HG03439 (cell line): ENCODE data around the gene GPX7.
"Not testable (repeated sequence)": the region's sequence is repeated elsewhere in the genome, so short reads cannot be mapped to it uniquely, and the experiment has no call there.

ENCODE experiments used
- ATAC-seq: cut with Tn5 transposase; IDR thresholded peaks from one replicate; pipeline ENCODE4 v1.9.1; 2021; ENCODE audit warnings: mild to moderate bottlenecking, moderate library complexity; ENCODE audit not compliant: unreplicated experiment

GPX7 gene

DNA sequence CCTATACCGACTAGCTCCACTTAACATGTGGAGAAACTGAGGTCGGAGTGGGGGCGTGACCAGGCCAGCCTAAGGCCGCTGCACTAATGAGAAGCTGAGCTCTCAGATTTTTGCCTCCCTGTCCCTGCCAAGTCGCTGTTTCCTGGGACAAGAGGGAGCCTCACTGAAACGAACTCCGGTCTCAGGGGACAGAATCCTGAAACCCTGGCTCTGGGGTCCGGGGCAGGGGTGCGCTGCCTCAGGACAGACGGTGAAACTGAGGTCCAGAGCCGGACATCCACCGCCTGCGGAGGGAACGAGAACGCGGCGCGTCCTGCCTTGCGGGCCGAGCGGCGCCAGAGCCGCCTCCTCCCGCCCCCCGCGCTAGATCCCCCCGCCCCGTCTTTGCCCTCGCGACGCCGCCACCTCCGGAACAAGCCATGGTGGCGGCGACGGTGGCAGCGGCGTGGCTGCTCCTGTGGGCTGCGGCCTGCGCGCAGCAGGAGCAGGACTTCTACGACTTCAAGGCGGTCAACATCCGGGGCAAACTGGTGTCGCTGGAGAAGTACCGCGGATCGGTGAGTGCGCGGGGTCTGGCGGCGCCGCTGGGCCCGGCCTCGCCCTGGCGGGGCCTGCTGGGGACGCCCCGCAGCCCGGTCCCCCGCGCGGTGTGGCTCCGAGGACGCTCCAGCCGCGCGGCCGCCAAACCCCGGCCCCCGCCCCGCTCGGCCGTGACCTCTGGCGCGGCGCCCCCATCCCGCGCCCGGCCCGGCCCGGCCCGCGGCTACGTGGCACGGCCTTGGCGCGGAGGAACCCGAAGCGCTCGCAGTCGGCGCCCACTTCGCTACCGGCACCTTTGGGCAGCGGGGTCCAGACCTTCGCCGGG lies at the start of gene GPX7:
TSS of gene GPX7 (plus strand) at position 381 of the 865 bp plus-strand sequence. CDS start at position 420, 39 bp downstream.
- no peak for ATAC-seq

DNA sequence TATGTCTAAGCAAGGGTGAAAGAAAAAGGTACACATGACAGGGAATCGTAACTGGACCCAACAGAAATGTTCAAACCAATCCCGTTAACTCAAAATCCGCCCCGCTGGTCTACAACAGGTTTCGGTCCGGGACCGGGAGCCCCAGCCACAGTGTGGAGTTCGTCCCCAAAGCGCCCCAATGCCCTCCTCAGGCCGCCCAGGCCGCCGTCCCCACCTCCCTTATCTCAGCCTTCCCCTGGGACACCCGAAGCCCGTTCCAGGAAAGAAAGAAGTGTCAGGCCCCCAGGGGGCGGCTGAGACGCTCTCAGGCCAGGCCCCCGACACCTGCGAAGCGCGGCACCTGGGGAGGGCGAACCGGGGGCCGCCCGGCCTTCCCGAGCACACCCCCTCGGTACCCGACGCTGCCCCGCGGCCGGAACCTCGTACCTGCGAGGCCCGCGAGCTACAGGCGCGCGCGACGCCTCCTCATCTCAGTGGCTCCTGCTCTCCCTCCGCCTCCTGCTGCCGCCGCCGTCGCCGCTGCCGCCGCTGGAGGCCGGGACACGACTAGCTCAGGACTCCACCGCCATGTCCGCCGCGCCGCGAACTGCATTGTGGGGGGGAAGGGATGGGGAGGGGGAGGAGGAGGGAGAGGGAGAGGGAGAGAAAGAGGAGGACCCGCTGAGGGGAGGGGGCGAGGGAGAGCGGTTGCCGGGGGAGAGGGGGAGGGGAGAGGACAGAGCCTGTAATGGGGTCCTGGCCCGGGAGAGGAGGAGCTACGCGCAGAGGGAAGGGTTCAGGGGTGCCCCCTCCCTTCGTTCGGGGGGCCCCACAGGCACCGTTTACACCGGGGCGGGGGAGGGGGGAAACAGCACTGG lies 49.4 kb upstream of the GPX7 start, which contains the start of gene TUT4:
TSS of gene TUT4 (minus strand) at position 588 of the 857 bp plus-strand sequence. CDS start 26,812 bp downstream, outside the sequence.
- peak; percentile 37 for ATAC-seq

DNA sequence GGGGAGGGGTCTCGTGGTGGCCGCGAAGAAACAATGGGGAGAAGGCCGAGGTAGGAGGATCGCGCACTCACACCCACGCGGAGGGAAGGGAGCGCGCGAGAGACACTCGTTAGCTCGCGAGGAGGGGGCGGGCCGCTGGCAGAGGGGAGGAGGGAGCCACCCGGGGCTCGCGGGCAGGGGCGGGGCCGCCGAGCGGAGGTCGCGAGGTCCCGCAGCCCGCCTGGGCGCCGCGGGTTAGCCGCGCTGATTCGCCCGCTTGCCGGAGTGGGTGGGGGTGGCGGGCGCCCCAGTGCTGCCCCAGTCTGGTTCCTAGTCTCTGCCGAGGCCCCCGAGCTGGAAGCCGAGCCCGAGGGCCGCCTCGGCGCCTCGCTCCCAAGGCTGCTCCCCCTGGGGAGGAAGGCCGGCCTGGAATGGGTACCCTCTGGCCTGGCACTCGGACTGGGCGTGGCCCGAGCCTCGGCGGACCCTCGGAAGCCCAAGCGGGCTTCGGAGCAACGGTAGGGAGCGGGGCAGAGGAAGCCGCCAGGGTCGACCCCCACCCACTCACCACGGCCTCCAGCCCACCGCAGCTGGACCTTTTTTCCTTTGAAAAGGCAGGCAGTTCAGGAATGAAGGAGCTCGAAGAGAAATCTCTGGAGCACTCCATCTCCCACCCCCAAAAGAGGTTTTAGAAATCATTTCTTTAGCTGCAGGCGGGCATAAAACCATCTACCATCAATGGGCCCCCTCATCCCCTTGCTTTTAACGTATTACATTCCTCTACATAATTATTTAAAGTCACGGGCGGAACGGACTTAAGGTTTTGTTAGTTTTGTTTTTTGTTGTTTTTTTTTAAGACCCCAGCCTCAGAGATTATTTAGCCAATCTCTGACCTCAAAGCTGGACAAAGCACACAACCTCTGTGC lies 48.6 kb upstream of the GPX7 start:
- ATAC-seq = peak; percentile 57

DNA sequence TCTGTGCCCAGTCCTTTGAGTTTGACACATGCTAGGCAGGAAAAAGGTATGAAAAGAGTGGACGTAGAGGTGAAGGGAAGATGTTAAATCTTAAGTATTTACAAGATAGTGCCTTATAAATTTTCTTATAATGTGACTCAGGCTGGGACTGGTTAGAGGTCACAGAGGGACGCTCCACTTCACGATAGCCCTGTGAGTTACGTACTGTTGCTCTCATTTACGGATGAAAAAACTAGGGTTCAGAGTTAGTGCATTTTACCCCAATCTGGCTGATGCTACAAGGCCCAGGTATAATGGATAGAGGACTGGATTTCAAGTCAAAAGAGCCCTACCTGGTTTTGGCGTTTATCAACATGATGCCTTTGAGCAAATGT lies 47.9 kb upstream of the GPX7 start:
- no peak for ATAC-seq

DNA sequence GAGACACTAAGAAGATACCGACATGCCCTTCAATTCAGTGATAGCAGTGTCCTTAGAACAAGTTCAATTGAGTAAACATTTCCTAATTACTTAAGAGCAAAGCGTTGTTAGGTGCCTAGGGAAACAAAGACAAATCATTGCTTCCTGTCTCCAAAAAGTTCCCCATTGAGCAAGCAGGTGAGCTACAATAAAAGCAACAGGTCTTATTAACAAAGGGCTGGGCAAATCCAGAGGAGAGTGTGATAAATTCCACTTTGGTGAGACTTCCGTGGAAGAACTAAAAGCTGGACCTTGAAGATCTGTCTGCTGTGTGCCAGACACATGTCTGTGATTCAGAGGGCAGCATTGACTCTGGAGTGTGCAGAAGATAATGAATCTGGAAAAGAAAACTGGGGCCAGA lies 47.4 kb upstream of the GPX7 start:
- ATAC-seq = no peak

DNA sequence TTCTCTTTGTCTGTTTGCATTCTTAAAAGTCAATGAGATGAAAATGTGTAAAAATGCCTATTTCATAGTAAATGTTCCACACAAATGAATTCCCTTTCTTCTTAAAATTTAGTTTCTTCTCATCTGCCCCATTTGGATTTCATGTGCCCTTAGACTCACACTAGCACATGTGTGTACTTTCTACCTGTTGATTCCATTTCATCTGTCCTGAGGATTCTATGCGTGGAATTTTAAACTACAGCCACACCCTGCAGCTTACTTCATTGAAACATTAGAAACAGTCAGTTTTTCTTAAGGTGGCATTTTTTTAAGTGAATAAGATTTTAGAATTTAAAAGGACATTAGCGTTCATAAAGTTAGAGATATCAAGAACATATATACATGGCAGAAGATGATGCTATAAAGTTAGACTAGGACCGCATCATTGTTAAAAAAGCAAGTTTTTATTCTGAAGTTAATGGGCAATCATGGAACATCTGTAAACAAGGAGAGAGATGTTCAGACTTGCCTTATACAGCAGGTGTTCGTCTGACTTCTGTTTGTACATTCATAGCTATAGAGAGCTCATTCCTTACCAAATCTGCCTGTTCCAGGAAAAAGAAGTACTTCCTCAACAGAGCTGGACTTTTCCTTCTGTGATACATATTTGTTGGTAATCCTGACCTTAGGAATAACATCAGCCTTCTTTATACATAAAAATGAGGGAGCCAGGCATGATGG lies 45.4 kb upstream of the GPX7 start:
- ATAC-seq = no peak

DNA sequence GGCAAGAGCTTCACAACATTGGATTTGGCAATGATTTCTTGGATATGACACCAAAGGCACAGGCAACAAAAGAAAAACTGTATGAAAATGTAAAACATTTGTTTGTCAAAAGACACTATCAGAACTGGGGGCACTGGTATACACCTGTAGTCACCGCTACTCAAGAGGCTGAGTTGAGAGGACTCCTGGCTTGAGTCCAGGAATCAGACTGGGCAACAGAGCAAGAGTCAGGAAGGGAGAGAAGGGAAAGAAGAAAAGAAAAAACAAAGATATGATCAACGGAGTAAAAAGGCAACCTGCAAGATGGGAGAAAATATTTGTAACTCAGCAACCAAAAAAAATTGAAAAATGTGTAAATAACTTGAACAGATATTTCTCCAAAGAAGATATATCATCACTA lies 43.2 kb upstream of the GPX7 start:
- no peak for ATAC-seq

DNA sequence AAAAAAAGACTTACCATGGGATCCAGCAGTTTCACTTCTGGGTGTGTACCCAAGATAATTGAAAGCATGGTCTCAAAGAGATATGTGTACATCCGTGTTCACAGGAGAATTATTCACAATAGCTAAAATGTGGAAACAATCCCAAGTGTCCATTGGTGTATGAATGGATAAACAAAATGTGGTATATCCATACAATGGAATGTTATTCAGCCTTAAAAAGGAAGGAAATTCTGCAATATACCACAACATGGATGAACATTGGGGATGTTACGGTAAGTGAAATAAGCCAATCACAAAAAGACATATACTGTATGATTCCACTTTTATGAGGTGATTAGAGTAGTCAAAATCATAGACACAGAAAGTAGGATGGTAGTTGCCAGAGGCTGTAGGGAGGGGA lies 42.3 kb upstream of the GPX7 start:
- no peak for ATAC-seq

DNA sequence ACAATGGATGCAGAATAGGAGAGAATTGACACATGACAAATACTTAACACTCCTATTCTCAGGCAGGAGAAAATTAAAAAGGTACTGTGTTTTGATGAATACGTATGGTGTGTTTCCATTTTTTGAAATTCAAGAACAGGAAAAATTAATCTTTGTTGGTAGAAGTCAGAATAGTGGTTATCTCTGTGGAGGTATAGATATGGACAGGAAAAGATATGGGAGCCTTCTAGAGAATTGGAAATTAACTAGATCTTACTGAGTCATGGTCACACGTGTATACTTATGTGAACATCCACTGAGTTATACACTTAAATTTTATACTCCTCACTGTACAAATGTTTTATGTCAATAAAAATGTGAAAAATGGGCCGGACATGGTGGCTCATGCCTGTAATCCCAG lies 39.4 kb upstream of the GPX7 start:
- ATAC-seq = no peak

DNA sequence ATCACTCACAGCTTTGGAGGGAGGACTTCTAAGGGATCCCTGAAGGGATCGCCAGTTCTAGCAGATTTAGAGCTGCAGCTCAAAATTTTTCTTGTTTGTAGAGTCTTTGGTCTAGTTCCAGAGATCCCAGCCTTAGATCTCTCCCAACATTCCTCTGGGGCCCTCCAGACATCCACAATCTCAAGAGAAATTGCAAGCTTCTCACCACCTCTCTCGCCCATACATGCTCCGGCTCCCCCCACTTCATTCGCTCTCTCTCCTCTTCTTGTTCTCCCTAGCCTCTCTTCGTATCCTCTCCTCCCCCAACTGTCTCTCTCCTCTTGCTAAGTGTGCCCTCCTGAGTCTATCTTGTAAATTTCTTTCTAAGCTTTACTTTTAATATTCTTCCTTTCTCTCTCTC lies 34.2 kb upstream of the GPX7 start:
- ATAC-seq = no peak

DNA sequence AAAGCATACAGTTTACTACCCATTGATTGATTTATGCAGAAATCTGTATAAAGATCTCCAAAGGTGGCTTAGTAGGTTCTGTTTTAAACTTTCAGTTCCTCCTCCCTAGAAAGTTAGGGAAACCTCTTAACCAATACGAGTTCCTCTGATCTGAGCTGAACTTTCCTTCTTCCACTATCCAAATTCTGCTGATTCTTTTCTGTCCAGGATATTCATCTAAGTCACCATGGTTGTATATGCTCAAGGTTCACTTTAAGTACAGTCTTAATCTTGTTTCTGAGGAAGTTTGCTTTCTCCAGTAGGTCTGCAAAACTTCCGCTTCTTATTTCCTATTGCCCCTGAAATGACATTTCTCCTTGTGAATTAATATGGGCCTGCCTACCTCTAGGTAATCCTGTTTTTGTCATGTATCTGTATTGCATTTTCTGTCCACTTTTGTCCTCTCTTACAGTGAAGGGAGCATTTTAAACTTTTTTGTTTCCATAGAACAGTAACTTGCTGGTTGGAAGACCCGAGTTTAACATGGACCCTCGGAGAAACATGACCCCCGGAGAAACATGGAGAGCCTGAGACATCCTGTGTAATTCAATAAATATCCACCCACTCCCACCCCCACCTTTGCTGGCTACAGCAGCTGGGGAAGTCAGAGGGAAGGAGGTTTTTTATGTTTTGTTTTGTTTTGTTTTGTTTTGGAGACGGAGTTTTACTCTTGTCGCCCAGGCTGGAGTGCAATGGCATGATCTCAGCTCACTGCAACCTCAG lies 32.5 kb upstream of the GPX7 start:
- no peak for ATAC-seq

DNA sequence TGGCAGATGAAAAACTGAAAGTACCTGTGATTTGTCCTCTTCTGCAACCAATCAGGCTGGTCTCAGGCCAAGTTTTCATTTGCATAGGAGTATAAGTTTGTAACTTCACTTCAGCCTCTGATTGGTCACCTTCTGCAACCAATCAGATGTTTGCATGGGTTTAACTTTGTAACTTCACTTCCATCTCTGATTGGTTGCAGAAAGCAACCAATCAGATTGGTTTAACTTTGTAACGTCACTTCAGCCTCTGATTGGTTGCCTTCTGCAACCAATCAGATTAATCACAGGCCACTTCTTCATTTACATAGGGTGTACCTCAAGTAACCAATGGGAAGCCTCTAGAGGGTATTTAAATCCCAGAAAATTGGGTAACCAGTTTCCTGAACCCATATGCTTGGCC lies 30.4 kb upstream of the GPX7 start:
- ATAC-seq = no peak

DNA sequence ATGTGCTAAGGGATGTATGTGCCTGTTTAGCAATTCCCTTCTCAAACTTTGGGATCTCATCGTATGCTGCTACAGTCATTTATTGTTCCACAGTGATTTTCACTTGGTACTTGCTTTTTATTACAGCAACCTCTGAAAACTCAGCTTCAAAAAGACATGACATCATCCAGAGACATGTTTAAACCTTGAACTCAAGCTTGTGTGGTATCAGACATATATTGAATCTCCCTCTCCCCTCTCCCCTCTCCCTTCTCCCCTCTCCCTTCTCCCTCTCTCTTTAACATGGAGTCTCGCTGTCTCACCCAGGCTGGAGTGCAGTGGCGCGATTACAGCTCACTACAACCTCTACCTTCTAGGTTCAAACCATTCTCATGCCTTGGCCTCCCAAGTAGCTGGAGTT lies 29.8 kb upstream of the GPX7 start:
- ATAC-seq = no peak

DNA sequence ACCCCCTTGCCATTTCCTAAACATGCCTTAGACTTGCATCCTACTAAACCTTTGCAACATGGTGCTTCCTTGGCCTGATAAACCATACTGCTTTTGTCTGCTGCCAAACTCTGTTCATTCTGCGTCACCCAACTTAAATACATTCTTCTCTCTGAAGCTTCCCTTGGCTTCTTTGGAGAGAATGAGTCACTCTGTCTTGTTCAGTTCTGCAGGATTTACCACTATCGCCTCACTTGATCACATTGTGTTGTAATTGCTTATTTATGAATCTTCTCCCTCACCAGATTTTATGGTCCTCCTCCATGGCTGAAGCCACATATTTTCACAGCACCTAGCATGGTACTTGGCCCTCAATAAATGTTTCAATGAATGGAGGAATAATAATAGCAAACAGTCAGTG lies 27.6 kb upstream of the GPX7 start:
- no peak for ATAC-seq

DNA sequence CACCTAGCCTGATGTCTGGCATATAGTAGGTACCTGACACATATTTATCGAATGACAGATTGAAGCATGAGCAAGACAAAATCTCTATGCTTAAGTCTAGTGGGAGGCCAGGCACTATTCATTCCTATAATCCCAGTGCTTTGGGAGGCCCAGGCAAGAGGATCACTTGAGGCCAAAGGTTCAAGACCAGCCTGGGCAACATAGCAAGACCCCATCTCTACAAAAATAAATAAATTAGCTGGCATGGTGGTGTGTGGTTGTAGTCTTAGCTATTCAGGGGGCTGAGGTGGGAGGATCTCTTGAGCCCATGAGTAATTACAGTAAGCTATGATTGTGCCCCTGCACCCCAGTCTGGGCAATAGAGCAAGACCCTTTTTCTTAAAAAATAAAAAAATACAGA lies 26.1 kb upstream of the GPX7 start:
- no peak for ATAC-seq

DNA sequence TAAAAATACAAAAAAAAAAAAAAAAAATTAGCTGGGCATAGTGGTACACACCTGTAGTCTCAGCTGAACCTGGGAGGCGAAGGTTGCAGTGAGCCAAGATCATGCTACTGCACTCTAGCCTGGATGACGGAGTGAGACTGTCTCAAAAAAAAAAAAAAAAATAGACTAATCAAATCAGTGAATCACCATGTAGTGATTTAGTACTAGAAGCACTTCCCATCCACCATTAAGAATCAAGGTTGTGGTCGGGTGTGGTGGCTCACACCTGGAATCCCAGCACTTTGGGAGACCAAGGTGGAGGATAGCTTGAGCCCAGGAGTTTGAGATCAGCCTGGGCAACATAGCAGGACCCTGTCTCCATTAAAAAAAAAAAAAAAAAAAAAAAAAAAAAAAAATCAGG lies 24.1 kb upstream of the GPX7 start:
- not testable (repeated sequence) for ATAC-seq

DNA sequence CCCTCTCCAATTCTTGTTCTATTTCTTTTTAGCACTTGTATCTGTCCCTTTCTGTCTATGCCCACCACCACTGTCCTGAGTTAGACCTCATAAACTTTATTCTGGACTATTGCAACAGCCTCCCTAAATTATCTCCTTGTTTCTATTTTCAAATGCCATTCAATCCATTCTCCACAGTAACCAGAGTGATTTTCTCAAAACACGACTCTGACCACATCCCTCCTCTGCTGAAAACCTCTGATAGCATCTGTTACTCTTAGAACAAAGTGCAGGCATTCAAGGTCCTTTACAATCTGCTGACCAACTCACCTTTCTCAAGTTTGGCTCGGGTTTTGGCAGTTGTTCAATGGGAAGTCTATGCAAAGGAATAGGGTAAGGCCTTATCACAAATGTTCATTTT lies 22.8 kb upstream of the GPX7 start:
- no peak for ATAC-seq

DNA sequence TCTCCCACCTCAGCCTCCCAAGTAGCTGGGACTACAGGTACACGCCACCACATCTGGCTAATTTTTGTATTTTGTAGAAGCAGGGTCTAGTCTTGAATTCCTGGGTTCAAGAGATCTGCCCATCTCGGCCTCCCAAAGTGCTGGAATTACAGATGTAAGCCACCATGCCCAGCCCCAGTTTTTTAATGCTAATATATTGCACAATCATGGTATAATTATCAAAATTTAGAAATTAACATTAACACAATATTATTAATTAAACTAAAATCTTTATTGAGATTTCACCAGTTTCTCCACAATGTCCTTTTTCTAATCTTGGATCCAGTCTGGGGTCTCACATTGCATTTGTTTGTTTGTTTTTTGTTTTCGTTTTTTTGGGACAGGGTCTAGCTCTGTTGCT lies 21.9 kb upstream of the GPX7 start:
- ATAC-seq = no peak

DNA sequence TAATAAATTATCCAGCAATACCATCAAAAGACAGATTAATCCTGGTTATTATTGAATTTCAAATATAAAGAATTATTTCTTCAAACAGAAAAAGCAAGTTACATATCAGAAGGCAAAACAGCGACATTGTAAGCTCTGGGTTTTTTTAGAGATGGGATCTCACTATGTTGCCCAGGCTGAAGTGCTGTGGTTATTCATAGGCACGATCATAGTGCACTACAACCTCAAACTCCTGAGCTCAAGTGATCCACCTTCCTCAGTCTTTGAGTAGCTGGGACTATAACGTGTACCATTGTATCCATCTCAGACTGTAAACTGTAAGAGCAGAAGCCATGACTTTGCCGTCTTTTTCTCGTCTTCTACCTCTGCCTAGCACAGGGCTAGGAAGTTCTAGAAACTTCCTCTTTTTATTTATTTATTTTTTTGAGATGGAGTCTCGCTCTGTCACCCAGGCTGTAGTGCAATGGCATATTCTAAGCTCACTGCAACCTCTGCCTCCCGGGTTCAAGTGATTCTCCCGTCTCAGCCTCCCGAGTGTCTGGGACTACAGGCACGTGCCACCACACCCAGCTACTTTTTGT lies 20.0 kb upstream of the GPX7 start:
- no peak for ATAC-seq
